ENCODE measurements around the gene RPL28.

RPL28 gene

GRCh38 chr19:55353803-55354697 lies 31.7 kb upstream of the RPL28 start:
- DNase-seq: peak in 1 of 2 experiments; percentile 33

GRCh38 chr19:55354698-55355212 lies 31.0 kb upstream of the RPL28 start, which contains the start of gene COX6B2:
Gene COX6B2, minus strand, starts transcription at chr19:55354719. Its CDS starts 198 bp downstream, at chr19:55354521.
- DNase-seq: no peak

- no peak for DNase-seq
These were observed 30.4 kb upstream of the RPL28 start for GRCh38 chr19:55355213-55355821.

GRCh38 chr19:55358493-55358892 lies 27.2 kb upstream of the RPL28 start:
- no peak for DNase-seq

GRCh38 chr19:55358943-55359908 lies 26.5 kb upstream of the RPL28 start:
- no peak for DNase-seq

- DNase-seq: no peak
These were observed 24.8 kb upstream of the RPL28 start for GRCh38 chr19:55360902-55361301.

GRCh38 chr19:55362174-55362989 lies 23.4 kb upstream of the RPL28 start:
- DNase-seq: no peak

- DNase-seq: no peak
These were observed 22.6 kb upstream of the RPL28 start, which contains the start of gene GARIN5B for GRCh38 chr19:55362990-55363716. Gene GARIN5B, minus strand, starts transcription at chr19:55363260. Its CDS starts 194 bp downstream, at chr19:55363066.

GRCh38 chr19:55365245-55365644 lies 20.5 kb upstream of the RPL28 start:
- DNase-seq: no peak

GRCh38 chr19:55365964-55366363 lies 19.8 kb upstream of the RPL28 start:
- no peak for DNase-seq

- no peak for DNase-seq
These were observed 18.9 kb upstream of the RPL28 start for GRCh38 chr19:55366790-55367189.

GRCh38 chr19:55368106-55368505 lies 17.6 kb upstream of the RPL28 start:
- no peak for DNase-seq

- no peak for DNase-seq
These were observed 16.8 kb upstream of the RPL28 start for GRCh38 chr19:55368701-55369563.

- no peak for DNase-seq
These were observed 16.0 kb upstream of the RPL28 start for GRCh38 chr19:55369653-55370304.

GRCh38 chr19:55370305-55370988 lies 15.3 kb upstream of the RPL28 start, which contains the start of gene IL11:
Gene IL11, minus strand, starts transcription at chr19:55370463. Its CDS starts 153 bp downstream, at chr19:55370310.
- DNase-seq: no peak

GRCh38 chr19:55372316-55373081 lies 13.2 kb upstream of the RPL28 start:
- DNase-seq: no peak

- no peak for DNase-seq
These were observed 12.3 kb upstream of the RPL28 start for GRCh38 chr19:55373306-55373992.
